PC-3 (cell line): ENCODE results near the gene LYZL1. TPM values are rescaled to one million over a fixed set of nuclear protein-coding genes. Genes with fewer than 3 reads are reported as not detected.

Experiments used
- ATAC-seq: fragments of 200-7000 bp; cut with Tn5 transposase; 2 replicates; pipeline ENCODE4 v1.9.1; 2020; ENCODE audit warnings: mild to moderate bottlenecking, moderate library complexity
- BruUV-seq: library from RNA; stranded (reverse); fragments of 400-500 nt; replicated peaks from 2 replicates; lab custom pipeline; 2021; lab: Mats Ljungman, UMichigan
- CTCF ChIA-PET: fragments of 300-600 bp; sonication (Branson Sonifier 250); formaldehyde crosslinking; loops from one replicate; lab custom pipeline; 2022; ENCODE audit warnings: antibody characterized with exemption; lab: Charles Lee
- POLR2A ChIA-PET: fragments of 300-600 bp; sonication (Branson Sonifier 250); formaldehyde crosslinking; loops from one replicate; lab custom pipeline; 2022; ENCODE audit warnings: antibody characterized with exemption; ENCODE audit not compliant: unreplicated experiment; lab: Charles Lee
- DNase-seq: peaks from one replicate; pipeline ENCODE4 v3.0.0-alpha.2; 2015
- H2AFZ ChIP-seq: fragments of 300-600 bp; sonication (generic); 2 replicates; pipeline ENCODE4 v1.6.0; 2016; ENCODE audit warnings: antibody characterized with exemption, low read length
- H3F3A ChIP-seq: fragments of 300-600 bp; sonication (generic); one replicate; pipeline ENCODE4 v1.6.0; 2017; ENCODE audit warnings: antibody characterized with exemption, low read length, control low read depth, mild to moderate bottlenecking; ENCODE audit not compliant: unreplicated experiment
- H3K27ac ChIP-seq: fragments of 300-600 bp; sonication (generic); 2 replicates; pipeline ENCODE4 v1.5.1; 2016; ENCODE audit warnings: mild to moderate bottlenecking, low read length
- H3K27me3 ChIP-seq: fragments of 300-600 bp; sonication (generic); 2 replicates; pipeline ENCODE4 v1.6.1; 2016; ENCODE audit warnings: low read length, mixed read lengths
- H3K36me3 ChIP-seq: fragments of 300-600 bp; sonication (generic); 2 replicates; pipeline ENCODE4 v1.6.1; 2016; ENCODE audit warnings: low read depth, mixed run types, low read length, mixed read lengths
- H3K4me1 ChIP-seq: fragments of 300-600 bp; sonication (generic); 2 replicates; pipeline ENCODE4 v1.5.1; 2016; ENCODE audit warnings: low read length; ENCODE audit not compliant: insufficient read depth
- H3K4me2 ChIP-seq: fragments of 300-600 bp; sonication (generic); 2 replicates; pipeline ENCODE4 v1.6.0; 2016; ENCODE audit warnings: low read length
- H3K4me3 ChIP-seq: fragments of 300-600 bp; sonication (generic); 2 replicates; pipeline ENCODE4 v1.5.1; 2016; ENCODE audit warnings: mild to moderate bottlenecking, low read length, mixed read lengths
- H3K79me2 ChIP-seq: fragments of 300-600 bp; sonication (generic); 2 replicates; pipeline ENCODE4 v1.6.1; 2017; ENCODE audit warnings: low read length, mixed read lengths
- H3K9ac ChIP-seq: fragments of 300-600 bp; sonication (generic); 2 replicates; pipeline ENCODE4 v1.6.0; 2016; ENCODE audit warnings: mild to moderate bottlenecking, low read length
- H3K9me2 ChIP-seq: fragments of 300-600 bp; sonication (generic); replicated peaks from 2 replicates; pipeline ENCODE4 v1.6.1; 2016; ENCODE audit warnings: mixed run types, low read length, mixed read lengths
- H3K9me3 ChIP-seq: fragments of 300-600 bp; sonication (generic); 2 replicates; pipeline ENCODE4 v1.6.1; 2016; ENCODE audit warnings: low read length, mixed read lengths
- H4K20me1 ChIP-seq: fragments of 300-600 bp; sonication (generic); 2 replicates; pipeline ENCODE4 v1.6.1; 2016; ENCODE audit warnings: low read length, mixed read lengths
- CTCF ChIP-seq: fragments of 300-600 bp; sonication (generic); conservative IDR thresholded peaks from 2 replicates; pipeline ENCODE4 v1.5.1; 2017; ENCODE audit warnings: antibody characterized with exemption, low read depth, mild to moderate bottlenecking, low read length
- EZH2 ChIP-seq: fragments of 300-600 bp; sonication (generic); IDR thresholded peaks from one replicate; pipeline ENCODE4 v1.6.1; 2017; ENCODE audit warnings: antibody characterized with exemption, mild to moderate bottlenecking, low read length; ENCODE audit not compliant: unreplicated experiment
- EZH2phosphoT487 ChIP-seq: fragments of 300-600 bp; sonication (generic); IDR thresholded peaks from 2 replicates; pipeline ENCODE4 v1.6.1; 2018; ENCODE audit warnings: mild to moderate bottlenecking, antibody characterized with exemption, low read length, borderline replicate concordance
- intact Hi-C: fragments of 100-400 bp; cut with micrococcal nuclease; formaldehyde crosslinking; loops from 2 replicates; pipeline ENCODE4 v1.9.0; 2023
- total RNA-seq: library from RNA; depleted of rRNA; stranded (reverse); fragments of >200 nt; gene quantifications from 2 replicates; pipeline ENCODE4 v1.2.3, GENCODE V29; 2014

The LYZL1 gene
- total RNA-seq, 1 experiment from 2014 or later: not detected

GRCh38 chr10:29353305-29353704 is 64.4 kb downstream of the LYZL1 start:
- BruUV-seq: no TSS peak
- no peaks in the 10 kb centered on the region for H3K79me2 ChIP-seq
- H3K36me3 ChIP-seq: no peaks in the 10 kb centered on the region
- no peak overlapping the region for H3K9ac ChIP-seq
- TF ChIP-seq CTCF (no peak), EZH2 (no peak), EZH2phosphoT487 (no peak)
- no peaks in the 10 kb centered on the region for H4K20me1 ChIP-seq
- no peaks in the 10 kb centered on the region for H3K27me3 ChIP-seq
- CTCF ChIA-PET: no interaction called here
- intact Hi-C loops: no loop called here
- no peaks in the 10 kb centered on the region for H3K9me3 ChIP-seq
- ATAC-seq (no peak), DNase-seq (no peak)
- no peak overlapping the region for H2AFZ ChIP-seq
- H3K9me2 ChIP-seq: no peaks in the 10 kb centered on the region
- H3K27ac ChIP-seq: no peak overlapping the region
- H3F3A ChIP-seq: no peaks in the 10 kb centered on the region
- no peak overlapping the region for H3K4me2 ChIP-seq
- POLR2A ChIA-PET: no interaction called here
- no peaks in the 10 kb centered on the region for H3K4me1 ChIP-seq
- no peak overlapping the region for H3K4me3 ChIP-seq

GRCh38 chr10:29353887-29354561 is 65.2 kb downstream of the LYZL1 start:
- H3K36me3 ChIP-seq: no peaks in the 10 kb centered on the region
- ATAC-seq: no peak
- H3K9ac ChIP-seq: no peak overlapping the region
- no peaks in the 10 kb centered on the region for H3K9me2 ChIP-seq
- BruUV-seq: no TSS peak
- no peaks in the 10 kb centered on the region for H3F3A ChIP-seq
- H3K4me2 ChIP-seq: no peak overlapping the region
- no peaks in the 10 kb centered on the region for H3K79me2 ChIP-seq
- H3K4me1 ChIP-seq: no peaks in the 10 kb centered on the region
- TF ChIP-seq CTCF (no peak), EZH2phosphoT487 (no peak), EZH2 (no peak)
- no peaks in the 10 kb centered on the region for H3K27me3 ChIP-seq
- H3K4me3 ChIP-seq: no peak overlapping the region
- no peak overlapping the region for H2AFZ ChIP-seq
- ChIA-PET POLR2A (no interaction called here), CTCF (no interaction called here)
- no peak overlapping the region for H3K27ac ChIP-seq
- H3K9me3 ChIP-seq: no peaks in the 10 kb centered on the region
- no peaks in the 10 kb centered on the region for H4K20me1 ChIP-seq
- DNase-seq: no peak
- intact Hi-C loops: no loop called here

- intact Hi-C loops: no loop called here
- no peak overlapping the region for H3K9ac ChIP-seq
- H3F3A ChIP-seq: no peaks in the 10 kb centered on the region
- H3K36me3 ChIP-seq: no peaks in the 10 kb centered on the region
- no peaks in the 10 kb centered on the region for H3K4me1 ChIP-seq
- POLR2A ChIA-PET: no interaction called here
- TF ChIP-seq EZH2 (no peak), CTCF (no peak), EZH2phosphoT487 (no peak)
- ATAC-seq (no peak), DNase-seq (no peak)
- no peak overlapping the region for H3K4me2 ChIP-seq
- H4K20me1 ChIP-seq: no peaks in the 10 kb centered on the region
- no peak overlapping the region for H3K27ac ChIP-seq
- no peaks in the 10 kb centered on the region for H3K9me3 ChIP-seq
- no peaks in the 10 kb centered on the region for H3K9me2 ChIP-seq
- H3K4me3 ChIP-seq: no peak overlapping the region
- no peaks in the 10 kb centered on the region for H3K27me3 ChIP-seq
- CTCF ChIA-PET: interaction anchor here (0.7 kb wide), 1 partner anchor 489 kb away, joined by 4 read pairs; no protein-coding TSS in a partner anchor
- no peaks in the 10 kb centered on the region for H3K79me2 ChIP-seq
- no peak overlapping the region for H2AFZ ChIP-seq
- BruUV-seq: no TSS peak
These were observed 66.6 kb downstream of the LYZL1 start for GRCh38 chr10:29355411-29355991.
